ENCODE measurements around the gene SMC6.

DNA sequence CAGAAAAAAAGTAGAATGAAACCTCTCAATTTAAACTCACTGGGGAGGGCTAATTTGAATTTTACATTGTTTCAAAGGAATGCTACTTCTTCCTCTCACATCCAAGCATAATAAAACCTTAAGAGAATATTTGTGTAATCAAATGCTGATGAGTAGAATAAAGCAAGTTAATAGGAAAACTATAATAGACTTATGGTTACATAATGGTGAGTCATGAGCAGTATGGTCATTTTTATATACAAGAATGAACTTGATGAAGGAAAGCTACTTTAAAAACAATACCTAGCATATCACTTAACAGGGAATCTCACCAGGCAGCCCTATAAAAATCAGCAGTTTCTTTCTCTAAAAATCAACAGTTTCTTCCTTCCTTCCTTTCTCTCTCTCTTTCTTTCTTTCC, 132.8 kb downstream of the SMC6 start:
- TF ChIP-seq GABPB1 (CRISPR knock-in tag; IDR thresholded peaks at IDR 0.05) (no peak), NR3C1 (CRISPR knock-in tag; conservative IDR thresholded peaks at IDR 0.05; ENCODE audit: low read depth) (no peak), FOXK1 (CRISPR knock-in tag; IDR thresholded peaks at IDR 0.05) (no peak)
